Adipocyte (in vitro differentiated cells): ENCODE measurements around the gene EOGT.

Experiments
- DNase-seq: peaks from one replicate; pipeline ENCODE4 v3.0.0-alpha.2; 2015; ENCODE audit warnings: low read depth
- H3K27me3 ChIP-seq: replicated peaks from 2 replicates; pipeline ENCODE4 v1.7.0; 2013; ENCODE audit warnings: mild to moderate bottlenecking, low read length, moderate library complexity; ENCODE audit not compliant: control insufficient read depth, insufficient read depth
- H3K36me3 ChIP-seq: 2 replicates; pipeline ENCODE4 v1.7.0; 2013; ENCODE audit warnings: low read length, mild to moderate bottlenecking, moderate library complexity; ENCODE audit not compliant: control insufficient read depth, insufficient read depth, severe bottlenecking
- H3K4me1 ChIP-seq: 2 replicates; pipeline ENCODE4 v1.7.0; 2013; ENCODE audit warnings: mild to moderate bottlenecking, low read length, moderate library complexity; ENCODE audit not compliant: control insufficient read depth, insufficient read depth
- H3K4me3 ChIP-seq: 2 replicates; pipeline ENCODE4 v1.7.0; 2013; ENCODE audit warnings: mild to moderate bottlenecking, low read length, moderate library complexity
- H3K9ac ChIP-seq: 2 replicates; pipeline ENCODE4 v1.7.0; 2013; ENCODE audit warnings: mild to moderate bottlenecking, low read length, moderate library complexity
- H3K9me3 ChIP-seq: 2 replicates; pipeline ENCODE4 v1.7.0; 2013; ENCODE audit warnings: mild to moderate bottlenecking, low read length, moderate library complexity; ENCODE audit not compliant: control insufficient read depth

Gene EOGT

GRCh38 chr3:69005791-69006482 is 7.5 kb downstream of the EOGT start:
- Histone ChIP-seq H3K36me3 (peaks cover 73% of the 10 kb centered on the region), H3K4me3 (no peak overlapping the region)
- DNase-seq = no peak

GRCh38 chr3:69005071-69005790 is 8.3 kb downstream of the EOGT start:
- peak; percentile 48 for DNase-seq
- Histone ChIP-seq H3K9me3 (no peaks in the 10 kb centered on the region), H3K4me1 (peaks cover 32% of the 10 kb centered on the region), H3K9ac (no peak overlapping the region), H3K27me3 (no peaks in the 10 kb centered on the region), H3K4me3 (no peak overlapping the region), H3K36me3 (peaks cover 73% of the 10 kb centered on the region)

More at GRCh38 chr3:69005791-69006482, 7.5 kb downstream of the EOGT start:
- Histone ChIP-seq H3K27me3 (no peaks in the 10 kb centered on the region), H3K9ac (no peak overlapping the region), H3K4me1 (peaks cover 37% of the 10 kb centered on the region), H3K9me3 (no peaks in the 10 kb centered on the region)

- Histone ChIP-seq H3K9me3 (no peaks in the 10 kb centered on the region), H3K36me3 (peaks cover 78% of the 10 kb centered on the region), H3K4me3 (no peak overlapping the region), H3K9ac (no peak overlapping the region), H3K4me1 (peaks cover 21% of the 10 kb centered on the region), H3K27me3 (no peaks in the 10 kb centered on the region)
- DNase-seq = no peak
Measured at GRCh38 chr3:69004138-69004537, 9.3 kb downstream of the EOGT start.

GRCh38 chr3:68999605-69000004 is 13.9 kb downstream of the EOGT start:
- Histone ChIP-seq H3K4me3 (no peak overlapping the region), H3K27me3 (no peaks in the 10 kb centered on the region), H3K9ac (no peak overlapping the region), H3K36me3 (peaks cover 77% of the 10 kb centered on the region), H3K4me1 (peaks cover 2% of the 10 kb centered on the region), H3K9me3 (no peaks in the 10 kb centered on the region)
- peak; percentile 18 for DNase-seq

- no peak overlapping the region for H3K9ac ChIP-seq
- H3K36me3 ChIP-seq = peaks cover 77% of the 10 kb centered on the region
- H3K27me3 ChIP-seq = no peaks in the 10 kb centered on the region
- no peaks in the 10 kb centered on the region for H3K9me3 ChIP-seq
- DNase-seq = no peak
- H3K4me1 ChIP-seq = peaks cover 2% of the 10 kb centered on the region
- no peak overlapping the region for H3K4me3 ChIP-seq
Measured at GRCh38 chr3:68999158-68999557, 14.3 kb downstream of the EOGT start.

GRCh38 chr3:68997887-68998286 is 15.6 kb downstream of the EOGT start:
- Histone ChIP-seq H3K27me3 (no peaks in the 10 kb centered on the region), H3K4me1 (peaks cover 2% of the 10 kb centered on the region), H3K36me3 (peaks cover 71% of the 10 kb centered on the region), H3K9me3 (no peaks in the 10 kb centered on the region), H3K9ac (no peak overlapping the region), H3K4me3 (no peak overlapping the region)
- no peak for DNase-seq

GRCh38 chr3:68996356-68996995 is 17.0 kb downstream of the EOGT start:
- Histone ChIP-seq H3K36me3 (peaks cover 59% of the 10 kb centered on the region), H3K4me3 (no peak overlapping the region), H3K9ac (no peak overlapping the region), H3K4me1 (peaks cover 2% of the 10 kb centered on the region), H3K9me3 (no peaks in the 10 kb centered on the region), H3K27me3 (no peaks in the 10 kb centered on the region)
- no peak for DNase-seq

- H3K4me1 ChIP-seq = no peaks in the 10 kb centered on the region
- H3K36me3 ChIP-seq = peaks cover 61% of the 10 kb centered on the region
Measured at GRCh38 chr3:68988740-68989139, 24.7 kb downstream of the EOGT start.

GRCh38 chr3:68987322-68987721 is 26.2 kb downstream of the EOGT start:
- H3K9ac ChIP-seq = no peak overlapping the region
- DNase-seq = no peak
- peaks cover 70% of the 10 kb centered on the region for H3K36me3 ChIP-seq
- H3K9me3 ChIP-seq = no peaks in the 10 kb centered on the region
- H3K4me3 ChIP-seq = no peak overlapping the region
- no peaks in the 10 kb centered on the region for H3K4me1 ChIP-seq
- no peaks in the 10 kb centered on the region for H3K27me3 ChIP-seq

More at GRCh38 chr3:68988740-68989139, 24.7 kb downstream of the EOGT start:
- Histone ChIP-seq H3K9ac (no peak overlapping the region), H3K9me3 (no peaks in the 10 kb centered on the region), H3K27me3 (no peaks in the 10 kb centered on the region), H3K4me3 (no peak overlapping the region)
- peak; percentile 79 for DNase-seq

GRCh38 chr3:68986496-68987208 is 26.8 kb downstream of the EOGT start:
- no peak overlapping the region for H3K9ac ChIP-seq
- DNase-seq = no peak
- no peaks in the 10 kb centered on the region for H3K27me3 ChIP-seq
- no peaks in the 10 kb centered on the region for H3K9me3 ChIP-seq
- H3K4me1 ChIP-seq = no peaks in the 10 kb centered on the region
- peaks cover 75% of the 10 kb centered on the region for H3K36me3 ChIP-seq
- H3K4me3 ChIP-seq = no peak overlapping the region
